ENCODE measurements around the gene CD276. TPM values are rescaled to one million over a fixed set of nuclear protein-coding genes. Genes with fewer than 3 reads are reported as not detected.
"Not testable (repeated sequence)": the region's sequence is repeated elsewhere in the genome, so short reads cannot be mapped to it uniquely, and the experiment has no call there.

The CD276 gene
- total and polyA plus RNA-seq, 5 experiments from 2014 or later, result 0.49 to 0.63 TPM; not detected in 3

GRCh38 chr15:73704142-73704868 is 20.1 kb downstream of the CD276 start:
- POLR2A ChIA-PET, result interaction anchor here (0.6 kb wide), 1 partner anchor 223 kb away, joined by 4 read pairs; no protein-coding TSS in a partner anchor
- not testable (repeated sequence) for H3K4me3 Mint-ChIP-seq, H3K9me3 Mint-ChIP-seq, H3K36me3 Mint-ChIP-seq, H3K27ac Mint-ChIP-seq, ATAC-seq, H3K4me1 Mint-ChIP-seq, DNase-seq
- peaks cover 12 to 92% (median 50%) of the 10 kb centered on the region in 5 donors for H3K27me3 Mint-ChIP-seq

DNA sequence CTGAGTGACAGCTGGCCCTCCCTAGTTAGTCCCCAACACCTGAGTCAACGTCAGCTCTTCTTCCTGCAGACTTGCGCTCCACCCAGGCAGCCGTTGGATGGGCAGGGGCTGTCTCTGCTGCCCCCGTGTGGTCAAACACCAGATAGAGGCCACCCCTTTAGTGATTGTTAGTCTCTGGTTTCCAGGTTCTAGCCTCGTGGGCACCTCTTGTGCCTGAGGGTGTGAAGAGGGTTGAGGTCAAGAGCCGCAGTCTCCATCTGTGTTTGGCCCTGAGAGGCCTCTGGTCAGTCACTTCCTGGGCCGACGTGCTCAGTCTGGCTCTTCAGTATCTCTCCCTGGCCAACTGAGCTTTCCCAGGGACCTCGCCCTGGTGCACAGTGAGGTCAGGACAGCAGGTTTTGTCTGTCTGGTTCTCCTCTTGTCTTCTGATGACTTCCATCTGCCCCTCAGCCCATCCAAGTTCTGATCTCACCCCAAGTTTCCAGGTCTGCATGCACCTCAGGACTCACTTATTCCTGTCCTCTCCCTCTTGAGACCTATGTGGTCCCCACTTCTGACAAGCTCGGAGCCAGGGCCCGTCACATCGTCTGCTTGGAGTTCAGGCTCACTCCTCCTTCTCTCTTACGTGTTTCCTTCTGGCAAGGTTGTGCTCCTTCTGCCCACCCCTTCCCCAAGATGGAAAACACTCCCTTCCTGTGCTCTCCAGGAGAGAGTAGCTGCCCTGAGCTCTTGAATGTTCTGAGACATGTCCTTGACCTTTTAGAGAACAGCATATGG is 20.9 kb downstream of the CD276 start:
- Mint-ChIP-seq H3K27ac (peak overlapping the region in 1 of 10 donors; percentile 41), H3K4me1 (peaks cover 0 to 4% (median under 1%) of the 10 kb centered on the region in 4 donors), H3K9me3 (peaks cover 0 to 2% (median 0%) of the 10 kb centered on the region in 9 donors), H3K36me3 (no peaks in the 10 kb centered on the region), H3K4me3 (no peak overlapping the region), H3K27me3 (peaks cover 10 to 86% (median 47%) of the 10 kb centered on the region in 5 donors)
- DNase-seq (peak; percentile 5 to 72 (median 38)), ATAC-seq (peak; percentile 78 to 83)
- POLR2A ChIA-PET, result interaction anchor here (0.6 kb wide), 1 partner anchor 222 kb away, joined by 4 read pairs; no protein-coding TSS in a partner anchor

GRCh38 chr15:73708691-73709090 is 24.5 kb downstream of the CD276 start:
- Mint-ChIP-seq H3K36me3 (no peaks in the 10 kb centered on the region), H3K9me3 (peaks cover 0 to 2% (median 0%) of the 10 kb centered on the region in 9 donors), H3K4me1 (peaks cover 0 to 2% (median 0%) of the 10 kb centered on the region in 4 donors), H3K27me3 (peaks cover 5 to 68% (median 36%) of the 10 kb centered on the region in 5 donors), H3K4me3 (no peak overlapping the region), H3K27ac (no peak overlapping the region)
- DNase-seq (no peak), ATAC-seq (no peak)
- POLR2A ChIA-PET, result no interaction called here

GRCh38 chr15:73709241-73709640 is 25.1 kb downstream of the CD276 start:
- H3K36me3 Mint-ChIP-seq, result no peaks in the 10 kb centered on the region
- peaks cover 5 to 71% (median 36%) of the 10 kb centered on the region in 5 donors for H3K27me3 Mint-ChIP-seq
- H3K4me3 Mint-ChIP-seq, result no peak overlapping the region
- no peak overlapping the region for H3K27ac Mint-ChIP-seq
- peaks cover 0 to 2% (median 0%) of the 10 kb centered on the region in 9 donors for H3K9me3 Mint-ChIP-seq
- no peak for DNase-seq
- POLR2A ChIA-PET, result no interaction called here
- peaks cover 0 to 2% (median 0%) of the 10 kb centered on the region in 4 donors for H3K4me1 Mint-ChIP-seq
- no peak for ATAC-seq

- no peaks in the 10 kb centered on the region for H3K36me3 Mint-ChIP-seq
- peaks cover 5 to 71% (median 35%) of the 10 kb centered on the region in 5 donors for H3K27me3 Mint-ChIP-seq
- no peak for DNase-seq
- no peak overlapping the region for H3K4me3 Mint-ChIP-seq
- H3K4me1 Mint-ChIP-seq, result peaks cover 0 to 2% (median 0%) of the 10 kb centered on the region in 4 donors
- no peak overlapping the region for H3K27ac Mint-ChIP-seq
- peaks cover 0 to 2% (median 0%) of the 10 kb centered on the region in 9 donors for H3K9me3 Mint-ChIP-seq
- POLR2A ChIA-PET, result no interaction called here
- ATAC-seq, result no peak
Measured at GRCh38 chr15:73709686-73710085, 25.5 kb downstream of the CD276 start.

GRCh38 chr15:73710321-73710720 is 26.1 kb downstream of the CD276 start:
- no peaks in the 10 kb centered on the region for H3K36me3 Mint-ChIP-seq
- no peak overlapping the region for H3K4me3 Mint-ChIP-seq
- POLR2A ChIA-PET, result no interaction called here
- no peak overlapping the region for H3K27ac Mint-ChIP-seq
- peaks cover 4 to 65% (median 29%) of the 10 kb centered on the region in 5 donors for H3K27me3 Mint-ChIP-seq
- no peak for ATAC-seq
- no peak for DNase-seq
- H3K9me3 Mint-ChIP-seq, result no peaks in the 10 kb centered on the region
- no peaks in the 10 kb centered on the region for H3K4me1 Mint-ChIP-seq

DNA sequence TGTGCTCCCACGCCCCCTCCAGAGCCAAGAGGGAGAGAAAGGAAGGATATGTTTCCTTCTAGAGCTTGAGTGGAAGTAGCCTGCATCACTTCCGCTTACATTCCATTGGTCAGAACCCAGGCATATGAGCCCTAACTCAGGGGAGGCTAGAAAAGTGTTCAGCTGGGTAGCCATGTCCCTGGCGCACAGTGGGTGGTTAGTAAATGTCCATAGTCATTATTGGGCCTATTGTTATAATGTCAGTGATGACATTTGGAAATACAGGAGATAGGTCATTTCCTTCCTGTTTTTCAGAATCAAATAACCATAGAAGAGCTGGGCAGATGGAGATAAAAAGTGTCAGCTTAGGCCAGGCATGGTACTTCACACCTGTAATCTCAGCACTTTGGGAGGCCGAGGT is 27.3 kb downstream of the CD276 start:
- POLR2A ChIA-PET, result no interaction called here
- no peak for ATAC-seq

GRCh38 chr15:73712107-73712506 is 27.9 kb downstream of the CD276 start:
- H3K4me3 Mint-ChIP-seq, result no peak overlapping the region
- H3K9me3 Mint-ChIP-seq, result no peaks in the 10 kb centered on the region
- no peak for DNase-seq
- no peaks in the 10 kb centered on the region for H3K4me1 Mint-ChIP-seq
- H3K36me3 Mint-ChIP-seq, result no peaks in the 10 kb centered on the region
- no peak for ATAC-seq
- POLR2A ChIA-PET, result no interaction called here
- no peak overlapping the region for H3K27ac Mint-ChIP-seq
- peaks cover 3 to 52% (median 19%) of the 10 kb centered on the region in 5 donors for H3K27me3 Mint-ChIP-seq

More for the DNA sequence above, 27.3 kb downstream of the CD276 start:
- H3K27ac Mint-ChIP-seq, result no peak overlapping the region
- H3K4me1 Mint-ChIP-seq, result no peaks in the 10 kb centered on the region
- peaks cover 3 to 58% (median 25%) of the 10 kb centered on the region in 5 donors for H3K27me3 Mint-ChIP-seq
- no peak overlapping the region for H3K4me3 Mint-ChIP-seq
- no peaks in the 10 kb centered on the region for H3K36me3 Mint-ChIP-seq
- H3K9me3 Mint-ChIP-seq, result no peaks in the 10 kb centered on the region
- no peak for DNase-seq

DNA sequence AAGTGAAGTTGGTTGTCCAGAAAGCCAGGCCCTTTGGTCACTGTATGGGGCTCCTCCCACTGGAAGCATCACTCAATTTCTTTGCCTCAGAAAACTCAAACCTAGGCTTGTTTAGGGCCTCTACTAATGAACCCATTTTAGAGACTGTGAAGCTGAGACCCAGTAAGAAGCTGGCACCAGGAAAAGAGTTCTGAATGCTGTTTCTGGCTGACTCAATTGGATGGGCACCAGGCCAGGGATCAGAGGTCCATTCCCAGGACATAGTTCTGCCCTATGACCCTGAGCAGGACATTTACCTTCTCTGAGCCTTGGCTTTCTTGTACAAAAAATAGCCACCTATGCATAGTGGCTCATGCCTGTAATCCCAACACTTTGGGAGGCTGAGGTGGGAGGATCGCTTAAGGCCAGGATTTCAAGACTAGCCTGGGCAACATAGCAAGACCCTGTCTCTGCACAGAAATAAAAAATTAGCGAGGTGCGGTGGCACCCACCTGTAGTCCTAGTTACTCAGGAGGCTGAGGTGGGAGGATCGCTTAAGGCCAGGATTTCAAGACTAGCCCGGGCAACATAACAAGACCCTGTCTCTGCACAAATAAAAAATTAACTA is 30.6 kb downstream of the CD276 start:
- peaks cover 0 to 2% (median 0%) of the 10 kb centered on the region in 4 donors for H3K4me1 Mint-ChIP-seq
- no peak overlapping the region for H3K27ac Mint-ChIP-seq
- H3K36me3 Mint-ChIP-seq, result no peaks in the 10 kb centered on the region
- ATAC-seq (no peak), DNase-seq (no peak)
- no peak overlapping the region for H3K4me3 Mint-ChIP-seq
- POLR2A ChIA-PET, result no interaction called here
- no peaks in the 10 kb centered on the region for H3K9me3 Mint-ChIP-seq
- H3K27me3 Mint-ChIP-seq, result peaks cover 2 to 42% (median 9%) of the 10 kb centered on the region in 5 donors

GRCh38 chr15:73715417-73715816 is 31.2 kb downstream of the CD276 start:
- Mint-ChIP-seq H3K27me3 (peaks cover 2 to 48% (median 15%) of the 10 kb centered on the region in 5 donors), H3K4me1 (peaks cover 0 to 2% (median 0%) of the 10 kb centered on the region in 4 donors), H3K4me3 (no peak overlapping the region), H3K36me3 (no peaks in the 10 kb centered on the region), H3K27ac (no peak overlapping the region), H3K9me3 (no peaks in the 10 kb centered on the region)
- POLR2A ChIA-PET, result no interaction called here
- no peak for ATAC-seq
- no peak for DNase-seq

DNA sequence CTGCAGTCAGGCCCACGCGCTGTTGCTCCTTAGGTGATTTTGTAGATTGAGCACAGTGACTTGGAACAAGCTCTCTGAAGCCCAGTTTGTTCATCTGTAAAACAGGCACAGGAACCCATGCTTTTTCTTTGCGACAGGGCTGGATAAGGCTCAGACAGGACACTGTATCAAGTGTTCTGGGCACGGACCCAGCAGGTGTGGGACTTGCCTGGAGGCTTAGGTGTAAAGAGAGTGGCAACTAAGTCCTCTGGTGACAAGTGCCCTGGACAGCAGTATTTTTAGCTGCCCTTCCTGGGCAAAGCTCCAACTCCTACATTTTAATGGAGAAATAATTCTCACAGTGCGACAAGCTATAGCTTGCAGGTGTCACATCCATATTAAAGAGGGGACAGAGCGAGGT is 32.2 kb downstream of the CD276 start:
- H3K27me3 Mint-ChIP-seq, result peaks cover 5 to 58% (median 18%) of the 10 kb centered on the region in 5 donors
- H3K9me3 Mint-ChIP-seq, result no peaks in the 10 kb centered on the region
- peaks cover 0 to 2% (median 0%) of the 10 kb centered on the region in 4 donors for H3K4me1 Mint-ChIP-seq
- DNase-seq (no peak), ATAC-seq (no peak)
- no peaks in the 10 kb centered on the region for H3K36me3 Mint-ChIP-seq
- no peak overlapping the region for H3K27ac Mint-ChIP-seq
- POLR2A ChIA-PET, result no interaction called here
- H3K4me3 Mint-ChIP-seq, result no peak overlapping the region

- H3K27me3 Mint-ChIP-seq, result peaks cover 5 to 62% (median 22%) of the 10 kb centered on the region in 5 donors
Measured at GRCh38 chr15:73717206-73717605, 33.0 kb downstream of the CD276 start.

More at GRCh38 chr15:73717206-73717605, 33.0 kb downstream of the CD276 start:
- DNase-seq (no peak), ATAC-seq (no peak)
- H3K4me3 Mint-ChIP-seq, result no peak overlapping the region
- no peak overlapping the region for H3K27ac Mint-ChIP-seq
- H3K9me3 Mint-ChIP-seq, result no peaks in the 10 kb centered on the region
- POLR2A ChIA-PET, result no interaction called here
- peaks cover 0 to 2% (median 0%) of the 10 kb centered on the region in 4 donors for H3K4me1 Mint-ChIP-seq
- no peaks in the 10 kb centered on the region for H3K36me3 Mint-ChIP-seq
